Ovary (tissue), 3 donors: ENCODE data around the gene RASA2.

Source experiments
- POLR2A ChIP-seq: fragments of 450-650 bp; IDR thresholded peaks from one replicate; pipeline ENCODE4 v1.6.1; 2017; ENCODE audit warnings: antibody characterized with exemption, mild to moderate bottlenecking, moderate library complexity
- TF ChIP-seq, protein P1 (sequence below), 3 donors: fragments of 450-650 bp in 2 of 3; fragments of 200-600 bp in 1 of 3; IDR thresholded peaks; one replicate each; pipeline versions ENCODE4 v1.5.1 to v1.8.0; 2016 to 2022; ENCODE audit warnings: antibody characterized with exemption in 3 of 3, mild to moderate bottlenecking in 1 of 3
- donor health status: DM: no; HTN: no; CAD: no.

DNA sequence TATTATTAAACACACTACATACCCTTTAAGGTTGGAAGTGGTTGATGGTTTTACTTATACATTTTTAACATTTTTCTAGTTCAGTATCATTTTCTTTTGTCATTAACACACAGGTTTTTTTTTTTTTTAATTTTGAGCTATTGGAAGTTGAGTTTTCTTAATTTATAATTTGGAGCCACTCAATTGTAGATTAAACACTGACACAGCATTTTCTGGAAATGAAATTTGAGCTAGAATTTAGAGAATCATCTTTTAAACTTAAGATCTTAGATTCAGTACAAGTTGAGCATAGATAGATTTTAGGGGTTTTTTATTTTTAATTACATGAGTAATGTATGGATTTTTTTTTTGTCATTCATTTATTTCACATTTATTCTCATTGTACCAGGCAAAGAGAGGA lies 35.0 kb downstream of the RASA2 start:
- TF ChIP-seq POLR2A = no peak
- TF ChIP-seq, protein P1, sequence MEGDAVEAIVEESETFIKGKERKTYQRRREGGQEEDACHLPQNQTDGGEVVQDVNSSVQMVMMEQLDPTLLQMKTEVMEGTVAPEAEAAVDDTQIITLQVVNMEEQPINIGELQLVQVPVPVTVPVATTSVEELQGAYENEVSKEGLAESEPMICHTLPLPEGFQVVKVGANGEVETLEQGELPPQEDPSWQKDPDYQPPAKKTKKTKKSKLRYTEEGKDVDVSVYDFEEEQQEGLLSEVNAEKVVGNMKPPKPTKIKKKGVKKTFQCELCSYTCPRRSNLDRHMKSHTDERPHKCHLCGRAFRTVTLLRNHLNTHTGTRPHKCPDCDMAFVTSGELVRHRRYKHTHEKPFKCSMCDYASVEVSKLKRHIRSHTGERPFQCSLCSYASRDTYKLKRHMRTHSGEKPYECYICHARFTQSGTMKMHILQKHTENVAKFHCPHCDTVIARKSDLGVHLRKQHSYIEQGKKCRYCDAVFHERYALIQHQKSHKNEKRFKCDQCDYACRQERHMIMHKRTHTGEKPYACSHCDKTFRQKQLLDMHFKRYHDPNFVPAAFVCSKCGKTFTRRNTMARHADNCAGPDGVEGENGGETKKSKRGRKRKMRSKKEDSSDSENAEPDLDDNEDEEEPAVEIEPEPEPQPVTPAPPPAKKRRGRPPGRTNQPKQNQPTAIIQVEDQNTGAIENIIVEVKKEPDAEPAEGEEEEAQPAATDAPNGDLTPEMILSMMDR (IDR thresholded peaks at IDR 0.05) = no peak
